ENCODE results near the gene SNX18.

SNX18 gene

DNA sequence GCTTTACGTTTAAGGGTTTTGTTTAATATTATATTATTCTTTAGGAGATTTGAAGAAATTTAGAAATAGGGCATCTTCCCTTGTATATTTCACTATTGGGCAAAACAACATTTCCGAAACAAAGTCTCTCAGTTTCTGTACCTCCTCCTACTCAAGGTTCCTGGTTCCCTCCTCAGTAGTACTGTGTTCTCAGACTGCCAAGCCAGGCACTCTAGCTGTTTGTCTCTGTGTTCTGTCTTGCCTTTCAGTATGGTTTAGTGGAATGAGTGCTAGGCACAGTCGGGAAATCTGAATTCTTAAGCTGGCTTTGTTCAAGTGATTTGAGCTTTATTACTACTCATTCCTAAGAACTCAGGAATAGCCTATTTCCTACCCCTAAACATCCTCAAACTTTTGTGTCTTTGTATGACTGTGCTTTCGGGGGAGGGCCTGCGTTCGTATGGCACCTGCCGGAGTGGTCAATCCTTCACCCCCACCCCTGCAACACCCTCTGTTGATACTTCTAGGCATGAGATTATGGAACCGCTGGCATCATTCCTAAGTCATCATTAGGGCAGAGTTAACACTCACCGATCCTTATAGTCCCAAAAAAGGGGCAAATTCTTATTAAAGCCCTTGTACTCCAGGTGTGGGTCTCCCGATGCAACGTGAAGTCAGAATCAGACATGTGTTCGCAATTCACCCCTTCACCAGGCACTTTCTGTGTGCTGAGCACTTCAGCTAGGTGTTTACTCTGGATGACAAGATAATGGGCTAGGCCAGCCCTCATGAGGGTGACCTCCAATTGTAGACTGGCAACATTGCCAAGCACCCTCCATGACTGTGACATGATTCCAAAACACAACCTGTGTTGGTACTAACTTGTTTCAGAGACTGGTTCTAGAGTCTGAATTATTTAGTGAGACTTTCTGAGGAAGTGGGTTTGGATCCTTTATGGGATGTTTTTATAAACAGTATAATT, 24.5 kb downstream of the SNX18 start:
- no peak for DNase-seq

DNA sequence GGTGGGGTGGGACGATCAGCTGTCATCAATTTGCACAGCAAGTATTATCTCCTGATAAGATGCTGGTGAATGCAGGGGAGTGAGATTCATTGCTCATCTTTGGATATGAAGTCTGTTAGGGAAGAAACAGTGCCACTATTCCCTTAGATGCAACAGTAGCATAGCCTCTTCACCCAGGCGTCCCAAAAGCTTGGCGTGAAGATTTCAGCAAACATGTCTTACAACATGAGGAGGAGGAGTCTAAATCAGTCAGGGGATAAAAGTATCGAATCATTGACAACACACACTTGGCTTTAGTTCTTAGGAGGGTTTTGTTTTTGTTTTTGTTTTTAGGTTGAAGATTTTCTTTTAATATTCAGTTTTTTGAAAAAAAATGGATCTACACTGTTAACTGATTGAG, 26.5 kb downstream of the SNX18 start:
- no peak for DNase-seq

DNA sequence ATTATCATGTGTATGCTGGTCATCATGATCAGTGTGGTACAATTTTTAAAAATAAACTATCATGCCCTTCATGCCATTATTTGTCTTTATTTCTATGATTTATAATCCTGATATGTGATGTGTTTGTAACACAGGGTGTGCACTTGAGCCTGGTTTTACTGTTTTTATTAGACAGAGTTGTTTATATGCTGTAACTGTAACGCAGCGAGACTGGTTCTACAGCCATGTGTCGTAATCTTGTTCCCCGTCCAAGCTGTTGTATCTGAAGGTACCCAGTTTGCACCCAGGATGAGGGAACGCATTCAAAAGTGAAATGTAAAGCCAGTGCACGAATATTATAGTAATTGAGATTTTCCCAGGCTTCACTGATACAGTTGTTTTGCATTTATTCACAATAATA, 28.2 kb downstream of the SNX18 start:
- no peak for DNase-seq

DNA sequence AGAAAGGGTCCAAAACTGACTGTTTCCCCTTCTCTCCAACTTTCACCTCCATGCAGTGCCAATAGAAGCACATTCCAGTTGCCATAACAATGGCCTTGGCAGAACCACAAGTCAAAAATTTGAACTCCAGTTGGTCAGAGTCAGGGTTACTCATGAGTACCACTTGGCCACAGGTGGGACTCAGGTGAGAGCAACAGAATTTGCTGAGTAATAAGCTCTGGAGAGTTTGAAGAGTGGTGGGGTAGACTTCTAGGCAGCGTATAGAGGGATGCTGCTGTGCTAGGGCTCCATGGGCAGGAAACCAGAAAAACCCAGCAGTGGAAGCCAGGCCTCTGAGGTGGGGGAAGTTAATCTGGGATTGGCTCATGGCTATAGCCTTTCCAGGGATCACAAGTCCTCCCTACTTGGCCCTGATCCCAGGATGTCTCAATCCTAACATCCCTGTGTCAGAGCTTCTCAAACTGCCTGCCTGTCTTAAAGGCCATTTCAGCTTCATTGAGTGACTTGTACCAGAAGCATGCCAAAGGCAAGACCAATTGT, 30.2 kb downstream of the SNX18 start:
- DNase-seq = no peak

DNA sequence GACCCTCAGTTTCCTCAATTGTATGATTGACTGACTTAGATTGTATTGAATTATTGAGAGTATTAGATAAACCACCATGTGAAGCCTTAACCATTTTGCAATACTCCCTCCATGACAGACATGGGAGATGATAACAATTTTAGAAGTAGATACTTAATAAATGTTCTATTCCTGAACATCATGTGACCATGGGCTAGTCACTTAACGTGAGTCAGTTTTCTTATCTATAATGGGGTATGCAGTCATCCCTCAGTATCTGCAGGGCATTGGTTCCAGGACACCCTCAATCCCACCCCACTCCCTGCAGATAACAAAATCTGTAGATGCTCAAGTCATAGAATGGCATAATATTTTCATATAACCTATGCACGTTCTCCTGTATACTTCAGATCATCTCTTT, 31.0 kb downstream of the SNX18 start:
- no peak for DNase-seq

DNA sequence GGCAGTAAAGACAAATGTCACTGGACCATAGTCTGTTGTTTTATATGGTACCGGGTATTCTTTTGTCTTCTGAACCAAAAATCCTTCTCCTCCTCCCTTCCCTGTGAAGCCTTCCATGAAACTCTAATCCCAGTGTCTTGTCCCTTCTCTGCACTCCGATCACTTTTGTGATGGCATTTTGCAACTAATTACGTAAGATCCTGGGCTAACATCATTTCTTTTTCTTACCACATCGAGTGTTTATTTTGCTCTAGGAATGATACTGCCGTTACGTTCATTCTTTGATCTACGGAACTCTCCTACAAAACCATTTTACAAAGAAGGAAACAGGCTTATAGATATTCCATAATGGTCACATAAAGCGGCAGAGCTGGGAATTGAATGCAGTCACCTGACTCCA, 33.7 kb downstream of the SNX18 start:
- DNase-seq = no peak

DNA sequence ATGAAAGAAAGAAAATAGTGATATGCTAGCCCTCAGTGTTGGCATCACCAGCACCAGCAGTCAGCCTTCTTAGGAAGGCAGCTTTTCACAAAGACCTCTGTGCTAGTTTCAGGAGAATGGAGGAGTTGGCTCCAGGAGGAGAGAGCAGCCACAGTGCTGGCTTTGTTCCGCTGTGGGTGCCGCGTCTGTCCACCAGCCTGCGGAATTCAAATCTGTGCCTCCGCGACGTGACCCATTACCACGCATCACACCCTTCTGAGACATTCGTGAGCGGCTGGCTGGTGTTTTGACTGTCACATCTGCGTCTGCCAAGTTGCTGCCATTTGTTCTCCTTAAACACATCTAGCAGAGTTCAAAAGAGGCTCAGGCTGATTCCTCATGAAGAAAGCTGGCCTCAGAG, 34.4 kb downstream of the SNX18 start:
- DNase-seq = no peak

DNA sequence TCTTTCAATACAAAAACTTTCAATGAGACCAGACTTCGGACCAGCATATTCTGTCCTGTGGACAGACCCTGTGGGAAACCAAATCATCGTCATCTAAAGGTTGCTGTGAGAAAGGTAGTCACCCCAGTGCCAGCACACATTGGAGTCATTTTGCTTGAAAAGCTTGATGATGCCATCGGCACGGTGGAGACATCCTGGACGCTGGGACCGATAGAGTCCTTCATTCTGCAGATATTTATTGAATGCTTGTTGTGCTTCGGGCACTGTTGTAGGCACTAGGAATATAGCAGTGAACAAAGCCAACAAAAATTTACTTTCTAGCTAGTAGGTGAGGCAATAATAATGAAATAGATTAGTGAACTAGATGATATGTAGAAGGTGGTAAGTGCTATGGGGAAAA, 34.9 kb downstream of the SNX18 start:
- DNase-seq = no peak

DNA sequence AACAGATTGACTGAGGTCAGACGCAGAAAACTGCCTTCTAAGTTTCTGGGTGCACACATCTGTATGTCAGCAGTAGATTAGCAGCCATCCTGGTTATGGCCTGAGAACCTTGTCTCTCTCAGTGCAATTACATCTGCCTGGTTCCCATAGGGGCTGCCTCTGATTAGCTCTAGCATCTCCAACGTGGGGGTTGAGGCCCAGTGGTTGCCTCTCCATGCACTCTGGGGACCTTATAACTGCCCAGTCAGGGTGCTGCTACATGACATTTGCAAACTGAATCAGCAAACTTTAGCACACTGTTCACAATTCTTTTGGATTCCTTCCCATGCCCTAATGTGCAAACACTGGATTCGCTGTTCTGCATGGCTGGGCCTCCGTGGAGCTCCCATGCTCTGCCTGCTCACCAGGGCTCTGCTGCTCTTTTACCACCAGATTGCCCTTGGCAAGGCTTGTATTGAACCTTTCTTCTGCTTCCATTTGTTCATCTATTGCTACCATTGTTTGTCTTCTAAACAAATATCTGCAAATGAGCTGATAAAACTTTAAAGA, 36.2 kb downstream of the SNX18 start:
- DNase-seq = no peak

DNA sequence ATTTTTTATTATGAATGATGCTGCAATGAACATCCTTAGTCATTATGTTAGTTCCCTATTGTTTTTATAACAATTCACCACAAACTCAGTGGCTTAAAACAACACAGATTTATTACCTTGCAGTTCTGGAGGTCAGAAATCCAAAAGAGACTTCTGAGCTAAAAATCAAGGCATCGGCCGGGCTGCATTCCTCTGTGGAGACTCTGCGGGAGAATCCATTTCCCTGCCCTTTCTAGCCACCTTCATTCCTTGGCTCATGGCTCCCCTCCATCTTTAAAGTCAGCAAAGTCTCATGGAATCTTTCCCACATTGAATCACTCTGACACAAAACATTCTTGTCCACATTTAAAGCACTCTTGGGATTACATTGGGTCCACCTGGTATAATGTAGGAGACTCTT, 38.6 kb downstream of the SNX18 start:
- no peak for DNase-seq

DNA sequence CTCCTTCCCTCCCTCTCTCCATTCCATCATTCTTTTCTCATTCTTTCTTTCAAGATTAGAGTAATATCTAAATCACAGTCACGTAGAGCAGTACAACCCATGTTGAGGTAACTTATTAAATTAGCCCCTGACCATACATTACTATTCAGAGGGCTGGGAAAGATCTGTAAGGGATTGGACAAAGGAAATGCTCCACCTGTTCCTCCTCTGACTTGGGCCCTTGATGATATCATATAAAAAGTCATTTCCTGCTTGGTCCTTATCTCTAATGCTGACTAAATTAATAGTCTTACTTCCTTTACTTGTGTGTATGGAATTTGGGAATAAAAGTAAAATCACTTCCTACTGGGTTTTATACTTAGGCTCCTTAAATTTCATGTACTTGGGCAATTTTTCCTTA, 40.8 kb downstream of the SNX18 start:
- DNase-seq = no peak

DNA sequence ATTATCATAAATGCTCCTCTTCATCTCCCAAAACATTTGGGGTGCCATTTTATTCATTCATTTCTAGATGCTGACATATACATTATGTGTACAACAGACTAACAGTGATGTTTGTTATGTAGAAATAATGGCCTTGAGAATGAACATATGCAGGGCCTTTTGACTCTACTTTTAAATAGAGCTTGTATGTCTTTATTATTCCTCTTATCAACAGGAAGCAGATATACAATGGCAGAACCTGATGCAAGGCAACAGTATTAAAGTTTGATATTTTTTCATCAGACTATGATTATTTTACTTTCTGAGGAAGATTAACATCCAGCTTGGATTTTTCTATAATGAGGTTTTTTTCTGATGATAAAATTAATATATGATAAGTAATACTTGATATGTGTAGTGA, 44.1 kb downstream of the SNX18 start:
- no peak for DNase-seq

DNA sequence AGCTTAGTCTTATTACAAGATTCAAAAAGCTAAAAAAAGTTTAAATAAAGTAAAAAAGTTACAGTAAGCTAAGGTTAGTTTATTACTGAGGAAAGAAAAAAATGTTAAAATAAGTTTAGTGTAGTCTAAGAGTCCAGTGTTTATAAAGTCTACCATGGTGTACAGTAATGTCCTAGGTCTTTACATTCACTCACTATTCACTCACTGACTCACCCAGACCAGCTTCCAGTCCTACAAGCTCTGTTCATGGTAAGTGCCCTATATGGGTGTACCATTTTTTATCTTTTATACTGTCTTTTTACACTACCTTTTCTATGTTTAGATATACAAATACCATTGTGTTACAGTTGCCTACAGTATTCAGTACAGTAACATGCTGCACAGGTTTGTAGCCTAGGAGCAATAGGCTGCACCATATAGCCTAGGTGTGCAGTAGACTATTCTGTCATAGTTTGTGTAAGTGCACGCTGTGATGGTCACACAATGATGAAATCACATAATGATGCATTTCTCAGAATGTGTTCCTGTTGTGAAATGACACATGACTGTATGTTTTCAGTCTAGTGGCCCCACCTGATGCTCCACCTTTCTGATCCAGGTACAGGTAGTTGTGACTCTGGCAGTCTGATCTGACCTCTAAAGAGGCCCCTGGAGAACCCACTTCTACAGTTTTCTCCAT, 45.7 kb downstream of the SNX18 start:
- no peak for DNase-seq

DNA sequence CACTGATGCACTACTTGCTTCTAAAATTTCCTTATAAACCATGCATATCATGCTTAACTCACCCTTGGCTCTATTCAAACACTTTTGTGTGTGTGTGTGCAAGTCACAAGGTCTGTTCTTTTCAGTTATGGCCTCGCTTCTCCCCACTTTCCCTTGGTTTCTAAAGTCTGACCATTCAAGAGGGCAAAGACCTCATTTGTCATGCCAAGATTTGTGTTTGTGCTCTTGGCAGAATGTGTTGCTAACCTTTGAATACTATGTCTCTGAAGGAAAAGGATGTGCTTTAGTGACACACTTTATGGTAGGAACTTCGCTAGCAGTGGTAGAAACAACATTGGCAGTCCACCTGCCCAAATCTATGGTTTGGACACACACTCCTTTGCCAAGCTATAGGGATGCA, 50.4 kb downstream of the SNX18 start:
- DNase-seq = no peak

DNA sequence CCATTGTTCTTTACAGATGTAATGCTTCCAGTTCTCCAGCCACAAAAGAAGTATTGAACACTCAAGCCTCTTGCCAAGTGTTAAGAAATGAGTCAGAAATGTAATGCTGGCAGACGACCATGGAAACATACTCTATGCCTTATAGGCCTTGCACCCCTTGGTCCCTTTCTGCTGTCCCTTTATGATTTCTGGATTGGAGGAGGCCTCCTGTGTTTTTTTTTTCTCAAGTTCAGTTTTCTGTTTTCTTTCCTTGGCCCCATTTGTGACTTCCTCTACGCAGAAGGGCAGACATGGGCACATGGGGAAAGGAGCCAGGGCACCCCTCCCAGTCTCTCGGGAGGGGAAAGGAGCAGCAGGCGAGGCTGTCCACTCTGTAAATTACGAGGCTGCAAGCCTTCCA, 53.4 kb downstream of the SNX18 start:
- DNase-seq = no peak

DNA sequence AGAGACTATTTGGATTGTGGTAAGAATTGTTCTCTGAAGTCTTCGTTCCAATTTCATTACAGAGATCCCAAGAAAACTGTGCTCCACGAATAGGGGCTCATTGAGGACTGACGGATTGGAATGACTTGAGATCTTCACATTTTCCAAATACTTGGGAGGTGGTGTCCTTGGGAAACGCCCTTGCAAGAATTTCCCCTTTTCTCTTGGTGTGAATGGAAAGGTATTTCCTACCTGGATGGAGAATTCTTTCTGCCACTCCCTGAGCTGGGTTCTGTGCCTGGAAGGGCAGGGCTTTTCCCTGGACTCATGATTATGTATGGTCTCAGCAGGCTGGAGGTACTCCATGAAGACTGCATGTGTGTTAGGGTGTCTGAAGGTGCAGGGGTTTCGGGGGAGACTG, 53.9 kb downstream of the SNX18 start:
- DNase-seq = no peak

DNA sequence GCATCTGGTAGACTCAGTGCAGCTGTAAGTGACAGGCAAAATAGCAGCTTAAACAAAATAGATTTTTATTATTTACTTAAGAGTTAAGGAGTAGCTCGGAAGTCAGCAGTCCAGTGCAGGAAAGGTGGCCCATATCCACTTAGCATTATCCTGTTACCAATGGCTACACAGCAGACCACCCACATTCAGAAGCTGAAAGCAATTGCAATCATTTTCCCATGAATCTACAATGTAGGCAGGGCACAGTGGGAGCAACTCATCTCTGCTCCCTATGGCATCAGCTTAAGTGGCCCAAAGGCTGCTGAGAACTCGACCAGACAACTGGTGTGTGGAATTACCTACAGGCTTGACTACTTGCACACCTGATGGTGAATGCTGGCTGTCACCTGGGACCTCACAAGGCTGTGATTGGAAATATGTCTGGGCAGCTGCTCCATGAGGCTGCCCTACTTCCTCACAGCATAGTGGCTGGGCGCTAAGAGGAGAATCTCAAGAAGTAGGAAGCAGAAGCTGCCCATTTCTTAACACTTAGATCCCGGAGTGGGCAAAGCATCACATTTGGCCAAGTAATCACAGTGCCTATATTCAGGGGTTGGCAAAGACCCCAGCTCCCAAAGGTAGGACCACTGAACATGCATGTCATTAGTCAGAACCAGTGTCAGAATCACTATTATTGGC, 56.4 kb downstream of the SNX18 start:
- no peak for DNase-seq

DNA sequence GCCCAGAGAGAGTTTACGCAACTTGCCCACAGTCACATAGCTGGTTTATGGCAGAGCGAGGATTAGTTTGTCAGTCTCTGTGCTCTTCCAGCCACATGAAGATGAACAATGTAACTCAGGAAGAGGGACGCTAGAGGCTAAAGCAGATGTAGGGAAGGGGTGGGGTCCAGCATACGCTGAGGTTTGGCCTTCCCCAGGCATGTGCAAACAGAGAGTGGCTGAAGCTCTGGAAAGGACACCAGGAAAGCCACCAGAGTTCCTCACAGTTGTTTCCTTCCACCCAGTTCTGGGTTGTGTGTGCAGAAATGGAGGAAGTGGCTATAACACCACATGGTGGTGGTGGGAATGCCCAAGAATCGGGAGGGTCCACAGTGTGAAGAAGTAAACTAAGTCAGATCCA, 60.0 kb downstream of the SNX18 start:
- DNase-seq = no peak

DNA sequence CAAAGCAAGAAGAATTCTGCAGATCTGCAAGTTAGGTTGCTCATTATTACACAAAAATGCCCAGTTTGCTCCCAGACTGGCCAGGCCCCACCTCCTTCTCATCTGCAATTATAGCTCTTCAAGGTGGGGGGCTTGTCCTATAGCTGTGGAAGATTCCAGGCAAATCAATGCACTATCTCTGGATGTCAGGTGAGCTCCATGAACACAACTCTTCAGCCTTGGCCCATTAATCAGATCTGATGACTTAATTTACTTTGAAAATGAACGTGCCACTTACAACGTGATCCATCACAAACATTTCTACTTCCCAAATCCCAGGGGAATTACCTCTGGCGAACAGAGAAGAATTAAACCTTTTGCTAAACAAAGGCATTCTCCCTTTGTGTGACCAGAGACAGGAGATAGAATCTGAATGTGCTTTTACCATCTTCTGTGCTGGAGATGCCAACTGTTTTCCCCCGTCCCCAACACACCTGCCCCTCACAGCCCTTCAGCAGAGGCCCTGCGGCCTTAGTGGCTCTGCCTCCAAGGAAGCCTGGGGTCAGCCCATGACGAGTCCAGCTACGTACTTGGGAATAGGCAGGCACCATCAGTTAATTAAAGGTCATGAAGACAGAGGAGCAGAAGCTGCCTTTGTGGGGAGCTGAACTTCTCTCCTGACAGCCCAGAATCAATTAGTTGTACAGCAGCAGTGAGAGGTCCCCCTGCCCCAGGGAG, 60.5 kb downstream of the SNX18 start:
- no peak for DNase-seq

DNA sequence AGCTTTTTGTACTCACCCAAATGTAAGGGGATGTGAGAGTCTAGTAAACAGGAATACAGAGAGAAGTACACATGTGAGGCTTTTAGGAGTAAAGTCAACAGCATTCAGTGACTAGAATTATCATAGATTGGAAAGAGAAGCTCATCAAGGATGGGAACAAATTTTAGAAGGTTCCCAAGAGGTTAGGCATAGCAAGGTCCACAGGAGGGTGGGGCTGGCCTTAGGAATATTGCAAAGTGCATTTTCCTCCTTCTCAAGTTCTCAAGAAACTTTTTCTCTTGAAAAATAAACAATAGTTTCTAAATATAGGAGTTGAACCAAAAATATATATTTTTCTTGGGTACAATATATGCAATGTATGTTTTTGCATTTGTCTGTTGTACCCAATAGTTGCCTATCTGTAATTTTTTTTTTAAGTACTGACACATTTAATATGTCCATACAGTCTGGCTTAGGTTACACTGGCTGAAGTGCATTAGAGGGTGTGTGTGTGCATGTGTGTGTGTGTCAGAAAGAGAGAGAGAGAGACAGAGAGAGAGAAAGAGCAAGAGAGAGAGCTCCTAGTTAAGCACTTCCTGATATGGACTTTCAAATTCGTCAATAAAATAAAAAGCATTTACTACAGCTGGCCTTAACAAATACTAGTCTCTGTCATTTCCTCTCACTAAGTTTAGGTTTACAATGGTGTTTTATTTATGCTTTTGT, 62.2 kb downstream of the SNX18 start:
- no peak for DNase-seq

DNA sequence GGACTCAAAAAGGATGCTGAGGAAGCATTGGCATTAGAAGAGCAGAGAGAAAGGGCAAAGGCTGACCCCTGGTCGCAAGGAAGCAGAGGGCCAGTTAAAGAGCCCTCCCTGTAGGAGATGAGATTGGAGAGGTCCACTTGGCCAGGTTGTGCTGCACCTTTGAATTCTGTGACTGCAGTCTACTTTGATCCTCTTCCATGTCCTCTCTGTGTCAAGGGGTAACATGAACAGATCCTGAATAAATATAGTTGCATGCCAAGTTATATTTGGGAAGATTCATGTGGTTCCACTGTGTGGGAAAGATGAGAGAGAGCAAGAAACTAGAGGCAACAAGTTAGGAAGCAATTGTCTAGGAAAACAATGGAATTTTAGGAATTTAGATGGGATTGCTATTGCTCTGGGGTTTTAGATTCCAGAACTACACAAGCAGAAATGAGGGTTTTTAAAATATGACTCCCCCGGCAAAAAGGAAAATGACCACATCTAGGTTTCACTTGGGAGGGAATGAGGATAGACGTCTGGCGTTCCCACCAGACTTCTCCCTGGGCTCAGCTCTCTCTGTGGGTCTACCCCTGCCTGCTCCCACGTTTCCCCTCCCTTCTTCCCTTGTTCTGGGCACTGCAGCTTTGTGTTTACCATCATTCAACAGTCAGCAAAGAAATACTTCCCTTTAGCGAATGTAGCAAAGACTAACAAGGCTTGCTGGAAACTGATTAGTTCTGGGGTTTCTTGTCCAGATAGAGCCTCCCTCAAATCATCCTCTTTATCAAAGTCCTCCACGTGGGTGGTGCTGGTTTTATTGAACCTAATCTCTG, 63.6 kb downstream of the SNX18 start:
- DNase-seq = no peak
